Measurements from ENCODE around the gene C2CD3. TPM values are rescaled to one million over a fixed set of nuclear protein-coding genes. Genes with fewer than 3 reads are reported as not detected.
"Not testable (repeated sequence)": the region's sequence is repeated elsewhere in the genome, so short reads cannot be mapped to it uniquely, and the experiment has no call there.

C2CD3 gene
- total and polyA plus RNA-seq, 4 donors: 7.6 to 29.4 (median 15.1) TPM

DNA sequence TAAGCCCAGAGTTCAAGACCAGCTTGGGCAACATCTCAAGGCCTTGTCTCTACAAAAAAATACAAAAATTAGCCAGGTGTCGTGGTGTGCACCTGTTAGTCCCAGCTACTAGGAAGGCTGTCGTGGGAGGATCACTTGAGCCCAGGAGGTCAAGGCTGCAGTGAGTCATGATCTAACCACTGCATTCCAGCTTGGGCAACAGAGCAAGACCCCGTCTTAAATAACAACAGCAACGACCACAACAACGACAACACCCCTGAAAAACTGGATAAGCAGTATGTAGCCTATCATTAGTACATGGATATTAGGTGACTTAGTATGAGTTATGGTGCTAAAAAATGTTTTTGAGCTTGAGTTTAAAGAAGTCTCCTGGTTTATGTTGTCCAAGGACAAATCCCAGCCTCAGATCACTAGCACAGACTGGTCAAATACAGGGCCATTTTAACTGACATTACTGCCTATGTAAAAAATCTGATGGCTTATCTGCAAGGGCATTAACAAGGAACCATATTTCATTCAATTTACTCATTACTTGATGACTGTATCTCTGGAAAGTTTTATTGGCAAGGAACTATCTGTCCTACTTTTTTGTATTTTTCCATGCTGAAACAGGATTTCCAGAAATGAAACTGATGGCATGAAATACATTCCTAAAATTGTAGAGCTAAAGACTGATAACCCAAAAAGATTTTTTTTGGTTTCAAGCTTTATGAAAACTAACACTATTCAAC is 23.4 kb downstream of the C2CD3 start:
- no peaks in the 10 kb centered on the region for H3K36me3 ChIP-seq (ENCODE audit: control insufficient read depth in 1 of 2, insufficient read depth in 2 of 2, low read length in 1 of 2)
- no peak overlapping the region for H3K4me3 ChIP-seq (ENCODE audit: low read length in 2 of 2)
- no peak for DNase-seq
- WGBS, 2 donors: 93 to 97% methylated on average over 5 of the region's 5 CpGs
- no peaks in the 10 kb centered on the region for H3K9me3 ChIP-seq (ENCODE audit: control insufficient read depth, low read length)
- no peaks in the 10 kb centered on the region for H3K4me1 ChIP-seq (ENCODE audit: control insufficient read depth in 1 of 2, insufficient read depth in 2 of 2, low read length in 2 of 2)
- ATAC-seq (ENCODE audit: low FRiP score): no peak
- intact Hi-C loops (cut with DNase I): no loop called here
- no peaks in the 10 kb centered on the region for H3K27me3 ChIP-seq (ENCODE audit: control insufficient read depth in 1 of 2, insufficient read depth in 2 of 2, low read length in 1 of 2)
- H3K27ac ChIP-seq (ENCODE audit: low read depth in 1 of 2, low read length in 2 of 2): no peak overlapping the region

DNA sequence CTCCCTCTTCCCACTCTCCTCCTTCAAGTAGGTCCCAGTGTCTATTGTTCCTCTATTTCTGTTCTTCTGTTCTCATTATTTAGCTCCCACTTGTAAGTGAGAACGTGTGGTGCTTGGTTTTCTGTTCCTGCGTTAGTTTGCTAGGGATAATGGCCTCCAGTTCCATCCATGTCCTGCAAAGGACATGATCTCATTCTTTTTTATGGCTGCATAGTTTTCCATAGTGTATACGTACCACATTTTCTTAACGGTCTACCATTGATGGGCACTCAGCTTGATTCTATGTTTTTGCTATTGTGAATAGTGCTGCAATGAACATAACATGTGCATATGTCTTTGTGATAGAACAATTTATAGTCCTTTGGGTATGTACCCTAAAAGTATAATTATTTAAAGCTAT is 26.2 kb downstream of the C2CD3 start:
- intact Hi-C loops (cut with DNase I): no loop called here
- 96 to 97% methylated on average over 4 of the region's 4 CpGs for WGBS, 2 donors

DNA sequence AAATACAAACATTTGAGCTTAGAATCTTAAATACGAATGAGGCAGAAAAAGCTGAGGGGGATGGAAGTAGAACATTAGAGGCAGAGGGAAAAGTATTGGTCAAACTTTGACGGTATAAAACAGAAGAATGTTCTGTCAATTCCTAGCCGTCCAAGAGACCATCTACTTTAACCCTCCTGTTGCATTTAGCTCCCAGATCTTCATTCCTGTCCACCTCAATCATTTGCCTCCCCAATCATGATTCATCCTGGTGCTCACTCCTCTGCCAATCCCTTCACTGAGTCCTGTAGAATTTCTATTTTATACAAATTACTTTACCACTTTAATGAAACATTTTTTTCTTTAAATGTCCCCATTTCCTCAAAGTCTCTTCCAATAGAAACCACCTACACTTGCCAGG is 28.2 kb downstream of the C2CD3 start:
- no peak overlapping the region for H3K4me3 ChIP-seq (ENCODE audit: low read length in 2 of 2)
- H3K9me3 ChIP-seq (ENCODE audit: control insufficient read depth, low read length): no peaks in the 10 kb centered on the region
- DNase-seq: no peak
- H3K36me3 ChIP-seq (ENCODE audit: control insufficient read depth in 1 of 2, insufficient read depth in 2 of 2, low read length in 1 of 2): no peaks in the 10 kb centered on the region
- intact Hi-C loops (cut with DNase I): no loop called here
- H3K4me1 ChIP-seq (ENCODE audit: control insufficient read depth in 1 of 2, insufficient read depth in 2 of 2, low read length in 2 of 2): no peaks in the 10 kb centered on the region
- H3K27me3 ChIP-seq (ENCODE audit: control insufficient read depth in 1 of 2, insufficient read depth in 2 of 2, low read length in 1 of 2): no peaks in the 10 kb centered on the region
- no peak for ATAC-seq (ENCODE audit: low FRiP score)
- H3K27ac ChIP-seq (ENCODE audit: low read depth in 1 of 2, low read length in 2 of 2): no peak overlapping the region
- WGBS, 2 donors: 82 to 84% methylated on average over 3 of the region's 3 CpGs

More for the DNA sequence above, 26.2 kb downstream of the C2CD3 start:
- no peak for DNase-seq
- no peak for ATAC-seq (ENCODE audit: low FRiP score)
- no peak overlapping the region for H3K4me3 ChIP-seq (ENCODE audit: low read length in 2 of 2)
- H3K36me3 ChIP-seq (ENCODE audit: control insufficient read depth in 1 of 2, insufficient read depth in 2 of 2, low read length in 1 of 2): no peaks in the 10 kb centered on the region
- H3K27ac ChIP-seq (ENCODE audit: low read depth in 1 of 2, low read length in 2 of 2): no peak overlapping the region
- no peaks in the 10 kb centered on the region for H3K27me3 ChIP-seq (ENCODE audit: control insufficient read depth in 1 of 2, insufficient read depth in 2 of 2, low read length in 1 of 2)
- no peaks in the 10 kb centered on the region for H3K4me1 ChIP-seq (ENCODE audit: control insufficient read depth in 1 of 2, insufficient read depth in 2 of 2, low read length in 2 of 2)
- no peaks in the 10 kb centered on the region for H3K9me3 ChIP-seq (ENCODE audit: control insufficient read depth, low read length)

DNA sequence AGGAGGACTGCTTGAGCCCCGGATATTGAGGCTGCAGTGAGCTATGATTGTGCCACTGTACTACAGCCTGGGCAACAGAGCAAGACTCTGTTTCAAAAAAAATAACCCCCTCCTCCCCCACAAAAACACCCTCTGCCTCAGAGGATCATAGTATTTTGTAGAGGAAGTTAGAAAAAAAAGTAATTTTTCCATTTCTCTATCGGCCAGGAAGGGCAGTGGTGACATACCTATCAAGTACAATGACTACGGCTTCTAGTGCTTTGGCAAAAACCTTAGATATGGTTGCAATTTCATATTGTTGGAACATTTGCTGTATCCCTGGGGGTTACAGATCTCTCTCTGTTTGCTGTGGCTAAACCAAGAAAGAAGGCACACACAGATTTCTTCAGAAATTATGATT is 28.9 kb downstream of the C2CD3 start:
- Histone ChIP-seq H3K4me1 (ENCODE audit: control insufficient read depth in 1 of 2, insufficient read depth in 2 of 2, low read length in 2 of 2) (no peaks in the 10 kb centered on the region), H3K4me3 (ENCODE audit: low read length in 2 of 2) (no peak overlapping the region), H3K27ac (ENCODE audit: low read depth in 1 of 2, low read length in 2 of 2) (no peak overlapping the region), H3K9me3 (ENCODE audit: control insufficient read depth, low read length) (no peaks in the 10 kb centered on the region), H3K36me3 (ENCODE audit: control insufficient read depth in 1 of 2, insufficient read depth in 2 of 2, low read length in 1 of 2) (no peaks in the 10 kb centered on the region), H3K27me3 (ENCODE audit: control insufficient read depth in 1 of 2, insufficient read depth in 2 of 2, low read length in 1 of 2) (no peaks in the 10 kb centered on the region)
- intact Hi-C loops (cut with DNase I): no loop called here
- ATAC-seq (ENCODE audit: low FRiP score) (no peak), DNase-seq (no peak)
- 66 to 73% methylated on average over 3 of the region's 3 CpGs for WGBS, 2 donors

GRCh38 chr11:74141241-74141695 is 29.5 kb downstream of the C2CD3 start:
- H3K4me1 ChIP-seq (ENCODE audit: control insufficient read depth in 1 of 2, insufficient read depth in 2 of 2, low read length in 2 of 2): no peaks in the 10 kb centered on the region
- DNase-seq (no peak), ATAC-seq (ENCODE audit: low FRiP score) (no peak)
- H3K9me3 ChIP-seq (ENCODE audit: control insufficient read depth, low read length): no peaks in the 10 kb centered on the region
- no peaks in the 10 kb centered on the region for H3K36me3 ChIP-seq (ENCODE audit: control insufficient read depth in 1 of 2, insufficient read depth in 2 of 2, low read length in 1 of 2)
- no peaks in the 10 kb centered on the region for H3K27me3 ChIP-seq (ENCODE audit: control insufficient read depth in 1 of 2, insufficient read depth in 2 of 2, low read length in 1 of 2)
- H3K4me3 ChIP-seq (ENCODE audit: low read length in 2 of 2): no peak overlapping the region
- WGBS, 2 donors: 89 to 94% methylated on average over 2 of the region's 2 CpGs
- no peak overlapping the region for H3K27ac ChIP-seq (ENCODE audit: low read depth in 1 of 2, low read length in 2 of 2)
- intact Hi-C loops (cut with DNase I): no loop called here

DNA sequence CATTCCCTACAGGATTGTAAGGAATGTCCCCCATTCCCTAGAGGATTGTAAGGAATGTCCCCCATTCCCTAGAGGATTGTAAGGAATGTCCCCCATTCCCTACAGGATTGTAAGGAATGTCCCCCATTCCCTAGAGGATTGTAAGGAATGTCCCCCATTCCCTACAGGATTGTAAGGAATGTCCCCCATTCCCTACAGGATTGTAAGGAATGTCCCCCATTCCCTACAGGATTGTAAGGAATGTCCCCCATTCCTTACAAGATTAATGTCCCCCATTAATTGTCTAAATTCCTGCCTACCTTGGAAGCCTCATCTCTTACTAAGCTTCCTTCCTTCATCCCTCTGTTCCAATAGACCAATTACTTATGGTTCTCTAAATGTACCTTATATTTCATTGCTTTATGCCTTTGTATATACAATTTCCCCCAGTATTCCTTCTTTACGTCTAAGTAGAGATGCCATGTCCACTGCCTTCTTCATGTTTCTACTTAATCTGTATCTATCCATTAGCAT is 30.8 kb downstream of the C2CD3 start:
- ATAC-seq (ENCODE audit: low FRiP score): not testable (repeated sequence)

GRCh38 chr11:74139151-74139918 is 31.5 kb downstream of the C2CD3 start:
- DNase-seq: no peak
- Histone ChIP-seq H3K4me1 (ENCODE audit: control insufficient read depth in 1 of 2, insufficient read depth in 2 of 2, low read length in 2 of 2) (no peaks in the 10 kb centered on the region), H3K27me3 (ENCODE audit: control insufficient read depth in 1 of 2, insufficient read depth in 2 of 2, low read length in 1 of 2) (no peaks in the 10 kb centered on the region), H3K27ac (ENCODE audit: low read depth in 1 of 2, low read length in 2 of 2) (no peak overlapping the region), H3K9me3 (ENCODE audit: control insufficient read depth, low read length) (no peaks in the 10 kb centered on the region), H3K36me3 (ENCODE audit: control insufficient read depth in 1 of 2, insufficient read depth in 2 of 2, low read length in 1 of 2) (peaks cover 0 to 2% of the 10 kb centered on the region in 2 donors), H3K4me3 (ENCODE audit: low read length in 2 of 2) (no peak overlapping the region)
- ATAC-seq (ENCODE audit: low FRiP score): no peak
- WGBS, 2 donors: 94 to 96% methylated on average over 6 of the region's 6 CpGs
- intact Hi-C loops (cut with DNase I): no loop called here

More for the DNA sequence above, 30.8 kb downstream of the C2CD3 start:
- H3K27ac ChIP-seq (ENCODE audit: low read depth in 1 of 2, low read length in 2 of 2); DNase-seq; H3K9me3 ChIP-seq (ENCODE audit: control insufficient read depth, low read length); H3K36me3 ChIP-seq (ENCODE audit: control insufficient read depth in 1 of 2, insufficient read depth in 2 of 2, low read length in 1 of 2); H3K4me1 ChIP-seq (ENCODE audit: control insufficient read depth in 1 of 2, insufficient read depth in 2 of 2, low read length in 2 of 2); H3K4me3 ChIP-seq (ENCODE audit: low read length in 2 of 2); H3K27me3 ChIP-seq (ENCODE audit: control insufficient read depth in 1 of 2, insufficient read depth in 2 of 2, low read length in 1 of 2); intact Hi-C loops (cut with DNase I): not testable (repeated sequence)
- 93 to 97% methylated on average over 1 of the region's 1 CpG for WGBS, 2 donors

DNA sequence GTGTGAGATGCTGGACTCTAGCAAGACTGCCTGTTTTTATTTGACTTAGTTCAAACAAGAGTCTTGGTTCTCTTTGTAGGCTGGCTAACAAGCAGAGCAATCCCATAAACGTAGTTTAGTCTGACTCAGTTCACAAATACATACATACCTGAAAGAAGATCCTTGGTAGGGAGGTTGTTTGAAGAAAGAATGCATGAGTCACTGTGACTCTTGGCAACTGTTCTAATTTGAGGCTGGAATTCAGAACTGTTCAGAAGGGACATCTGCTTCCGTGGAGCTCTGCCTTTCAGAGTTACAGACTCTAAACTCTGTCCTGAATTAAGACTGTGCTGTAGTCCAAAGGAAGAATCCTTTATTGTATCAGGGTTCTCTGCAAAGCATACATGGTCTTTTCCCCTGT is 32.2 kb downstream of the C2CD3 start:
- H3K4me3 ChIP-seq (ENCODE audit: low read length in 2 of 2): no peak overlapping the region
- no peaks in the 10 kb centered on the region for H3K9me3 ChIP-seq (ENCODE audit: control insufficient read depth, low read length)
- DNase-seq (no peak), ATAC-seq (ENCODE audit: low FRiP score) (no peak)
- peak overlapping the region in 1 of 2 donors; percentile 28 for H3K27ac ChIP-seq (ENCODE audit: low read depth in 1 of 2, low read length in 2 of 2)
- intact Hi-C loops (cut with DNase I): no loop called here
- H3K36me3 ChIP-seq (ENCODE audit: control insufficient read depth in 1 of 2, insufficient read depth in 2 of 2, low read length in 1 of 2): peaks cover 0 to 2% of the 10 kb centered on the region in 2 donors
- WGBS, 2 donors: 3 to 5% methylated on average over 2 of the region's 2 CpGs
- H3K27me3 ChIP-seq (ENCODE audit: control insufficient read depth in 1 of 2, insufficient read depth in 2 of 2, low read length in 1 of 2): no peaks in the 10 kb centered on the region
- no peaks in the 10 kb centered on the region for H3K4me1 ChIP-seq (ENCODE audit: control insufficient read depth in 1 of 2, insufficient read depth in 2 of 2, low read length in 2 of 2)
